K562 (cell line): Measurements from ENCODE around the gene ADCY4.

Experiments
- ATF2 ChIP-seq: sonication (generic); formaldehyde crosslinking; IDR thresholded peaks from 2 replicates; pipeline ENCODE4 v1.8.1; 2022; ENCODE audit warnings: missing genetic modification reagents
- CTBP1 ChIP-seq: fragments of 450-650 bp; IDR thresholded peaks from 2 replicates; pipeline ENCODE4 v1.6.1; 2016; ENCODE audit warnings: borderline replicate concordance
- DIDO1 ChIP-seq: fragments of 450-650 bp; IDR thresholded peaks from 2 replicates; pipeline ENCODE4 v1.6.1; 2016; ENCODE audit warnings: low read depth, missing biosample characterization, missing genetic modification characterization
- EZH2 ChIP-seq: IDR thresholded peaks from 2 replicates; pipeline ENCODE4 v1.6.1; 2012; ENCODE audit warnings: low read depth, mild to moderate bottlenecking, inconsistent platforms, low read length, borderline replicate concordance
- GATAD2B ChIP-seq: fragments of 450-650 bp; IDR thresholded peaks from 2 replicates; pipeline ENCODE4 v1.6.1; 2017; ENCODE audit warnings: mild to moderate bottlenecking, borderline replicate concordance
- KAT2B ChIP-seq: IDR thresholded peaks from one replicate; pipeline ENCODE4 v1.6.1; 2012; ENCODE audit warnings: low read depth, mild to moderate bottlenecking, control low read depth, inconsistent platforms, low read length, moderate library complexity
- MTF1 ChIP-seq: fragments of 250-450 bp; sonication (Bioruptor Pico); IDR thresholded peaks from 2 replicates; pipeline ENCODE4 v1.9.0; 2021; ENCODE audit warnings: moderate library complexity, mild to moderate bottlenecking, inconsistent platforms, borderline replicate concordance
- RBM15 ChIP-seq: fragments of 200-400 bp; formaldehyde crosslinking; IDR thresholded peaks from 2 replicates; pipeline ENCODE4 v1.6.1; 2018; ENCODE audit warnings: mild to moderate bottlenecking, low read length, moderate library complexity; ENCODE audit not compliant: insufficient read depth
- ZZZ3 ChIP-seq: fragments of 450-650 bp; IDR thresholded peaks from 2 replicates; pipeline ENCODE4 v1.6.1; 2016; ENCODE audit warnings: antibody characterized with exemption, mild to moderate bottlenecking, moderate library complexity

GRCh38 chr14:24351517-24351916, 16.6 kb upstream of the ADCY4 start:
- TF ChIP-seq ZZZ3 (no peak), CTBP1 (no peak), KAT2B (no peak), ATF2 (no peak), EZH2 (no peak), GATAD2B (no peak), MTF1 (CRISPR knock-in tag) (no peak), DIDO1 (no peak), RBM15 (no peak)
